SU-DHL-6 (cell line): ENCODE measurements around the gene SYNE4.
"Not testable (repeated sequence)": the region's sequence is repeated elsewhere in the genome, so short reads cannot be mapped to it uniquely, and the experiment has no call there.

ENCODE experiments used
- H2AFZ ChIP-seq: fragments of 200-600 bp; sonication (generic); 2 replicates; pipeline ENCODE4 v1.6.1; 2014; ENCODE audit warnings: low read depth, mild to moderate bottlenecking, moderate library complexity, mixed read lengths, antibody characterized with exemption, low read length; ENCODE audit not compliant: severe bottlenecking
- H3F3A ChIP-seq: fragments of 200-600 bp; shearing (Covaris generic); 2 replicates; pipeline ENCODE4 v1.6.0; 2016; ENCODE audit warnings: antibody characterized with exemption, mild to moderate bottlenecking; ENCODE audit not compliant: insufficient read depth
- H3K27ac ChIP-seq: fragments of 200-600 bp; sonication (generic); 2 replicates; pipeline ENCODE4 v1.5.1; 2016; ENCODE audit warnings: low read depth, mild to moderate bottlenecking, low read length, moderate library complexity, mixed read lengths
- H3K27me3 ChIP-seq: fragments of 200-600 bp; sonication (generic), shearing (Covaris generic); 2 replicates; pipeline ENCODE4 v1.6.0; 2014; ENCODE audit warnings: mild to moderate bottlenecking, low read length
- H3K36me3 ChIP-seq: fragments of 200-600 bp; sonication (generic); 2 replicates; pipeline ENCODE4 v1.6.1; 2014; ENCODE audit warnings: mild to moderate bottlenecking, low read length, mixed read lengths
- H3K4me2 ChIP-seq: fragments of 300-600, 200-600 bp; shearing (Covaris generic), sonication (generic); 2 replicates; pipeline ENCODE4 v1.6.0; 2014; ENCODE audit warnings: low read length, low read depth, mild to moderate bottlenecking; ENCODE audit not compliant: poor library complexity, severe bottlenecking
- H3K4me3 ChIP-seq: fragments of 200-600 bp; sonication (generic); 2 replicates; pipeline ENCODE4 v1.5.1; 2014; ENCODE audit warnings: antibody characterized with exemption, low read length, mild to moderate bottlenecking, mixed read lengths; ENCODE audit not compliant: insufficient read depth, poor library complexity, severe bottlenecking
- H3K79me2 ChIP-seq: fragments of 200-600 bp; sonication (generic); 2 replicates; pipeline ENCODE4 v1.6.1; 2014; ENCODE audit warnings: mild to moderate bottlenecking, low read length, moderate library complexity; ENCODE audit not compliant: insufficient read depth
- H3K9ac ChIP-seq: fragments of 200-600 bp; sonication (generic); 2 replicates; pipeline ENCODE4 v1.7.0; 2014; ENCODE audit warnings: mild to moderate bottlenecking, low read length
- H3K9me2 ChIP-seq: fragments of 200-600 bp; sonication (generic); replicated peaks from 2 replicates; pipeline ENCODE4 v1.6.1; 2014; ENCODE audit warnings: low read length; ENCODE audit not compliant: insufficient read depth
- H3K9me3 ChIP-seq: fragments of 200-600 bp; sonication (generic); 2 replicates; pipeline ENCODE4 v1.6.1; 2014; ENCODE audit warnings: low read length, mixed read lengths; ENCODE audit not compliant: insufficient read depth
- H4K20me1 ChIP-seq: fragments of 200-600 bp; sonication (generic); 2 replicates; pipeline ENCODE4 v1.6.1; 2014; ENCODE audit warnings: low read depth, mild to moderate bottlenecking, antibody characterized with exemption, low read length, moderate library complexity, mixed read lengths
- EZH2phosphoT487 ChIP-seq: fragments of 200-600 bp; sonication (generic), shearing (Covaris generic); conservative IDR thresholded peaks from 2 replicates; pipeline ENCODE4 v1.6.1; 2018; ENCODE audit warnings: mild to moderate bottlenecking, antibody characterized with exemption, low read length, moderate library complexity, mixed read lengths
- TF ChIP-seq, protein P1 (sequence below): fragments of 200-600 bp; sonication (generic); IDR thresholded peaks from one replicate; pipeline ENCODE4 v1.5.1; 2017; ENCODE audit warnings: antibody characterized with exemption, mild to moderate bottlenecking, low read length, moderate library complexity; ENCODE audit not compliant: insufficient read depth, poor library complexity, severe bottlenecking

Gene SYNE4

DNA sequence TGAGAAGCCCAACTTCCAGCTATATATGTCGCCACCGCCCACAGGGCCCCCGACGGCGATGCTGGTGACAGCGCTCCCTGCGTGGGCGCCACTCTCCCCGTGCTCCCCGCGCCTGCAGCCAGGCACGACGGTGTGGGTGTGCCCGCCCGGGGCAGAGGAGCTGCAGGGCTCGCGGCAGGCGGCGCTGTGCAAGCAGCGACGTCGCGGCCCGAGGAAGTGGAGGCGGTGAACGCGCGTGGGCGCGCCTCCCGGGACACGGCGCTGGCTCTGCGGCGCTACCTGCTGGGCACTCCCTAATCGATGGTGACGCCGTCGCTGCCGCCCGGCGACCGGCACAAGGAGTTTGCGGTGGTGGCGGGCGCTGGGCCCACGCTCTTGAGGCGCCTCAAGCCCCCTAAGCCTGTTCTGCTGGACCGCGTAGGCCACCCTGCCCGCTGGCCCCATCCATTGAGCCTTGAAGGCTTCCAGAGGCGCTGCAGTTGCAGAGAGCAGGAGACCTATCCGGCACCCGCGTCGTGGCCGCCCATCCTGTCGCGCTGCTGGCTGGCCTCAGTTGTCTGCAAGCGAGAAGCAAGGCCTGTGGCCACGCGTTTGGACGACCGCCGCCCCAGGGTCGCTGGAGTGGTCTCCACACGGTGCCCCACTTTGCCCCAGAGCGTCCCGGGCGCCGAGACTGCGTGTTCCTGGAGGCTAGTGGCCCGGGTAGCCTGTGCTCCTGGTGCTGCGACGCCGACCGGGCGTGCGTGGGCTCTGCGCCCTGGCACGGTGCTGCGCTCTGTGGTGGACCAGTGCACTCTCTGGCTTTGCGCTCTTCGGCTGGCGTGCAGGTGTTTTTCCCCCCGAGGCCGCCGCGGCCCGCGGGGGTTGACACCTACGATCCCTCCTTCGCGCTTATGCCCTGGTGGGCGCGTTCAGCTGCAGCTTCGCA lies 49.3 kb downstream of the SYNE4 start:
- Histone ChIP-seq H3K36me3 (no peaks in the 10 kb centered on the region), H3F3A (no peaks in the 10 kb centered on the region), H3K27ac (no peak overlapping the region), H3K4me3 (no peak overlapping the region), H4K20me1 (no peaks in the 10 kb centered on the region), H3K4me2 (no peak overlapping the region), H3K79me2 (no peaks in the 10 kb centered on the region), H3K9me3 (no peaks in the 10 kb centered on the region), H2AFZ (no peak overlapping the region), H3K9me2 (no peaks in the 10 kb centered on the region), H3K9ac (no peak overlapping the region), H3K27me3 (no peaks in the 10 kb centered on the region)
- TF ChIP-seq EZH2phosphoT487, result no peak
- TF ChIP-seq, protein P1, sequence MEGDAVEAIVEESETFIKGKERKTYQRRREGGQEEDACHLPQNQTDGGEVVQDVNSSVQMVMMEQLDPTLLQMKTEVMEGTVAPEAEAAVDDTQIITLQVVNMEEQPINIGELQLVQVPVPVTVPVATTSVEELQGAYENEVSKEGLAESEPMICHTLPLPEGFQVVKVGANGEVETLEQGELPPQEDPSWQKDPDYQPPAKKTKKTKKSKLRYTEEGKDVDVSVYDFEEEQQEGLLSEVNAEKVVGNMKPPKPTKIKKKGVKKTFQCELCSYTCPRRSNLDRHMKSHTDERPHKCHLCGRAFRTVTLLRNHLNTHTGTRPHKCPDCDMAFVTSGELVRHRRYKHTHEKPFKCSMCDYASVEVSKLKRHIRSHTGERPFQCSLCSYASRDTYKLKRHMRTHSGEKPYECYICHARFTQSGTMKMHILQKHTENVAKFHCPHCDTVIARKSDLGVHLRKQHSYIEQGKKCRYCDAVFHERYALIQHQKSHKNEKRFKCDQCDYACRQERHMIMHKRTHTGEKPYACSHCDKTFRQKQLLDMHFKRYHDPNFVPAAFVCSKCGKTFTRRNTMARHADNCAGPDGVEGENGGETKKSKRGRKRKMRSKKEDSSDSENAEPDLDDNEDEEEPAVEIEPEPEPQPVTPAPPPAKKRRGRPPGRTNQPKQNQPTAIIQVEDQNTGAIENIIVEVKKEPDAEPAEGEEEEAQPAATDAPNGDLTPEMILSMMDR, result no peak

DNA sequence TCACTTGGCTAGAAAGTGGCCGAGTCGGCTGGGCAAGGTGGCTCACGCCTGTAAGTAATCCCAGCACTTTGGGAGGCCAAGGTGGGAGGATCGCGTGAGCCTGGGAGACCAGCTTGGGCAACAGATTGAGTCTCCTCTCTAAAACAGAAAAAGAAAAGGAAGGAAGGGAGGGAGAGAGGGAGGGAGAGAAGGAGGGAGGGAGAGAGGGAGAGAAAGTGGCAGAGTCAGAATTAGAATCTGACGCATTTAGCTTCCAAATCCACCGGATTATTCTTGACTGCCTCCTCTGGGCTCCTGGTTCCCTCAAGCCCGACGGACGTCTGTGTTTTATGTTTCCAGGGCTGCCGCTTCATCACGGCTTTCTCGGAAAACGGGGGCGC lies 50.0 kb downstream of the SYNE4 start:
- H3K9me2 ChIP-seq, result no peaks in the 10 kb centered on the region
- H3K27ac ChIP-seq, result no peak overlapping the region
- H3K4me2 ChIP-seq, result no peak overlapping the region
- no peaks in the 10 kb centered on the region for H3K36me3 ChIP-seq
- no peaks in the 10 kb centered on the region for H3K27me3 ChIP-seq
- H3K4me3 ChIP-seq, result no peak overlapping the region
- H3K79me2 ChIP-seq, result no peaks in the 10 kb centered on the region
- TF ChIP-seq, protein P1, result no peak
- TF ChIP-seq EZH2phosphoT487, result no peak
- no peak overlapping the region for H3K9ac ChIP-seq
- H4K20me1 ChIP-seq, result no peaks in the 10 kb centered on the region
- no peaks in the 10 kb centered on the region for H3F3A ChIP-seq
- H2AFZ ChIP-seq, result no peak overlapping the region
- H3K9me3 ChIP-seq, result no peaks in the 10 kb centered on the region

DNA sequence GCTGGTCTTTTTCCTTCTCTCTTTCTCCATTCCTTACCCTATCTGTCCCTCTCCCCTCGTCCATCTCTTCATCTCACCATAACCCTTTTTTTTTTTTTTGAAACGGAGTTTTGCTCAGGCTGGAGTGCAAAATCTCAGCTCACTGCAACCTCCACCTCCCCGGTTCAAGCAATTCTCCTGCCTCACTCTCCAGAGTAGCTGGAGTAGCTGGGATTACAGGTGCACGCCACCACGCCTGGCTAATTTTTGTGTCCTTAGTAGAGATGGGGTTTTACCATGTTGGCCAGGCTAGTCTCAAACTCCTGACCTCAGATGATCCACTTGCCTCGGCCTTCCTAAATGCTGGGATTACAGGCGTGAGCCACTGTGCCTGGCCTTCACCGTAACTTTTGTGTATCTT lies 51.2 kb downstream of the SYNE4 start:
- not testable (repeated sequence) for H3K36me3 ChIP-seq, H3F3A ChIP-seq, H3K27ac ChIP-seq, H4K20me1 ChIP-seq, H3K4me2 ChIP-seq, H3K27me3 ChIP-seq, H3K79me2 ChIP-seq, H3K4me3 ChIP-seq, H3K9me2 ChIP-seq, H2AFZ ChIP-seq, H3K9me3 ChIP-seq, H3K9ac ChIP-seq

DNA sequence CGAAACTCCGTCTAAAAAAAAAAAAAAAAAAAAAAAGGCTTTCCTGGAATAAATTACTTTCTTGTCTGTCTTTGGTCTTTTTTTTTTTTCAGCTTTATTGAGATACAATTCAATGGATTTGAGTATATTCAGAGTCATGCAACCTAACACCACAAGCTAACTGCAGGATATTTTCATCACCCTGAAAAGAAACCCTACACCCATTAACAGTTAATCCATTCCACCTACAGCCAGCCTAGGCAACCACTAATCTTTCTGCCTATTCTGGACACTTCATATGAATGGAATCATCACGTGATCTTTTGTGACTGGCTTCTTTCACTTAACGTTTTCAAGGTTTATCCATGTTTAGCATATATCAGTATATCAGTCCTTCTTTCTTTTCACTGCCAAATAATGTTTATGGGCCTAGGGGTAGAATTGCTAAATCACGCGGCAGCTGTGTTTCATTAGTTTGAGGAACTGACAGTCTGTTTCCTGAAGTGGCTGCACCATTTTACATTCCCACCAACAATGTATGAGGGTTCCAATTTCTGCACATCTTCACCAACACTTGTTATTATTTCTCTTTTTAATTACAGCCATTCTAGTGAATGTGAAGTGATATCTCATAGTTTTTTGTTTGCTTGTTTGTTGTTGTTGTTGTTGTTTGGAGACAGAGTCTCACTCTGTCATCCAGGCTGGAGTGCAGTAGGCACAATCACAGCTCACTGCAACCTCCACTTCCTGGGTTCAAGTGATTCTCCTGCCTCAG lies 52.6 kb downstream of the SYNE4 start:
- no peaks in the 10 kb centered on the region for H3K9me2 ChIP-seq
- no peaks in the 10 kb centered on the region for H3K36me3 ChIP-seq
- no peak overlapping the region for H3K4me2 ChIP-seq
- H3K79me2 ChIP-seq, result no peaks in the 10 kb centered on the region
- no peak overlapping the region for H3K9ac ChIP-seq
- H3K4me3 ChIP-seq, result no peak overlapping the region
- H2AFZ ChIP-seq, result no peak overlapping the region
- no peak overlapping the region for H3K27ac ChIP-seq
- TF ChIP-seq, protein P1, result no peak
- no peak for TF ChIP-seq EZH2phosphoT487
- no peaks in the 10 kb centered on the region for H3K9me3 ChIP-seq
- no peaks in the 10 kb centered on the region for H3F3A ChIP-seq
- no peaks in the 10 kb centered on the region for H4K20me1 ChIP-seq
- no peaks in the 10 kb centered on the region for H3K27me3 ChIP-seq
